C4-2B (cell line): ENCODE measurements around the gene RCSD1.

Experiments used
- H3K27ac ChIP-seq: fragments of 450-650 bp; 2 replicates; pipeline ENCODE4 v1.5.1; 2017
- CTCF ChIP-seq: fragments of 450-650 bp; conservative IDR thresholded peaks from 2 replicates; pipeline ENCODE4 v1.5.1; 2017; ENCODE audit warnings: mild to moderate bottlenecking
- ZFX ChIP-seq: fragments of 450-650 bp; IDR thresholded peaks from 2 replicates; pipeline ENCODE4 v1.6.1; 2017

The RCSD1 gene

GRCh38 chr1:167620002-167620401, 10.0 kb upstream of the RCSD1 start:
- no peak overlapping the region for H3K27ac ChIP-seq
- TF ChIP-seq CTCF: no peak

GRCh38 chr1:167621780-167622313, 8.2 kb upstream of the RCSD1 start:
- no peak for TF ChIP-seq ZFX
- TF ChIP-seq CTCF: no peak
- H3K27ac ChIP-seq: no peak overlapping the region

- no peak overlapping the region for H3K27ac ChIP-seq
- TF ChIP-seq CTCF (no peak), ZFX (no peak)
Observed at GRCh38 chr1:167623951-167624350, 6.1 kb upstream of the RCSD1 start.

GRCh38 chr1:167625040-167625823, 4.8 kb upstream of the RCSD1 start:
- H3K27ac ChIP-seq: no peak overlapping the region

GRCh38 chr1:167627615-167627864, 2.5 kb upstream of the RCSD1 start:
- H3K27ac ChIP-seq: no peak overlapping the region
- no peak for TF ChIP-seq ZFX
- TF ChIP-seq CTCF: no peak

More at GRCh38 chr1:167625040-167625823, 4.8 kb upstream of the RCSD1 start:
- TF ChIP-seq ZFX: no peak
- TF ChIP-seq CTCF: no peak

GRCh38 chr1:167627865-167628641, 2.0 kb upstream of the RCSD1 start:
- H3K27ac ChIP-seq: no peak overlapping the region
- TF ChIP-seq CTCF (no peak), ZFX (no peak)
